Retinal pigment epithelial cell (primary cell): ENCODE results near the gene CACYBP.
"Not testable (repeated sequence)": the region's sequence is repeated elsewhere in the genome, so short reads cannot be mapped to it uniquely, and the experiment has no call there.

Experiments used
- DNase-seq: peaks from one replicate; pipeline ENCODE4 v3.0.0-alpha.2; 2010; ENCODE audit warnings: low read depth
- H3K4me3 ChIP-seq: 2 replicates; pipeline ENCODE4 v1.5.1; 2011; ENCODE audit warnings: mild to moderate bottlenecking, low read length, control low read depth, moderate library complexity
- CTCF ChIP-seq: conservative IDR thresholded peaks from 2 replicates; pipeline ENCODE4 v1.5.1; 2011; ENCODE audit warnings: low read depth, low read length, control low read depth, inconsistent platforms

The CACYBP gene

GRCh38 chr1:175005085-175005783 is 5.5 kb downstream of the CACYBP start:
- no peak for DNase-seq
- no peak overlapping the region for H3K4me3 ChIP-seq
- TF ChIP-seq CTCF = no peak

GRCh38 chr1:175009532-175009931 is 9.8 kb downstream of the CACYBP start:
- no peak for TF ChIP-seq CTCF
- no peak for DNase-seq
- H3K4me3 ChIP-seq = no peak overlapping the region

- DNase-seq = no peak
- H3K4me3 ChIP-seq = no peak overlapping the region
- no peak for TF ChIP-seq CTCF
Measured at GRCh38 chr1:175013445-175013844, 13.7 kb downstream of the CACYBP start.

GRCh38 chr1:175015243-175015642 is 15.5 kb downstream of the CACYBP start:
- no peak for DNase-seq
- no peak overlapping the region for H3K4me3 ChIP-seq

GRCh38 chr1:175019524-175019923 is 19.8 kb downstream of the CACYBP start:
- TF ChIP-seq CTCF = no peak
- DNase-seq = no peak
- no peak overlapping the region for H3K4me3 ChIP-seq

More at GRCh38 chr1:175015243-175015642, 15.5 kb downstream of the CACYBP start:
- no peak for TF ChIP-seq CTCF

GRCh38 chr1:175023043-175023921 is 23.5 kb downstream of the CACYBP start, which contains the start of gene MRPS14:
MRPS14 (minus strand) TSS chr1:175023425; CDS start chr1:175023408, 17 bp downstream.
- no peak for TF ChIP-seq CTCF
- peak within 1 kb of the TSS; percentile 97 for H3K4me3 ChIP-seq
- DNase-seq = peak; percentile 92

- not testable (repeated sequence) for DNase-seq
- peak overlapping the region; percentile 97 for H3K4me3 ChIP-seq
Measured at GRCh38 chr1:175023922-175024242, 24.1 kb downstream of the CACYBP start.
